ENCODE data around the gene PPIL4.

GRCh38 chr6:149513915-149514314 lies 31.9 kb downstream of the PPIL4 start:
- TF ChIP-seq POLR2A (IDR thresholded peaks at IDR 0.05; ENCODE audit: low read depth, low read length) (no peak), POLR2AphosphoS5 (IDR thresholded peaks at IDR 0.05; ENCODE audit: low read depth, low read length) (no peak), TAF1 (IDR thresholded peaks at IDR 0.05; ENCODE audit: borderline replicate concordance, low read depth, low read length) (no peak)
